ENCODE measurements around the gene TBC1D30.

DNA sequence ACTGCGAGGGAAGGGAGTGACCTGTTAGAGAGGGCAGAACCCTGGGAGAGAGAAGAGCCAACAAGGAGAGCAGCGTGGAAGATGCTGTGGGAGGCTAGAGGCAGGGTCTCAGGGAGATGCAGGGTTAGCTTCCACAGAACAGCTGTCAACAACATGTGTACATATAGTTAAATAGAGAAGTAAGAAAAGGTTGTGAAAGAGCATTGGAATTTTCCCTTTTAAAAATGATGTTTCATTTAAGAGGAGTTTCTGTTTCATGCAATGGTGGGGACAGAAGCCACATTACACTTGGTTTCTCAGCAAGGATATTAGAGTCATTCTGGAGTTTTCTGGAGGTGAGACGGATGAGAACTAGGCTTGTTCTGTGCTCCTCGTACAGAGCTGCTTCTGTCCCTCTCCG lies 23.8 kb upstream of the TBC1D30 start:
- TF ChIP-seq CTCF (IDR thresholded peaks at IDR 0.05) (no peak), POLR2A (IDR thresholded peaks at IDR 0.05) (no peak)
